CD4-positive, alpha-beta T cell treated with Interleukin-6 at 100 ng/mL for 8 hours (primary cell): Measurements from ENCODE around the gene EPHA4.
"Not testable (repeated sequence)": the region's sequence is repeated elsewhere in the genome, so short reads cannot be mapped to it uniquely, and the experiment has no call there.

Experiments used
- DNase-seq: peaks from one replicate; pipeline ENCODE4 v3.0.0-alpha.2; 2020; ENCODE audit warnings: mixed read lengths, low spot score

EPHA4 gene

GRCh38 chr2:221539246-221539645 is 32.9 kb downstream of the EPHA4 start:
- no peak for DNase-seq

- no peak for DNase-seq
These were observed 36.3 kb downstream of the EPHA4 start for GRCh38 chr2:221535824-221536223.

GRCh38 chr2:221533299-221533698 is 38.8 kb downstream of the EPHA4 start:
- no peak for DNase-seq

GRCh38 chr2:221532641-221533040 is 39.5 kb downstream of the EPHA4 start:
- DNase-seq = no peak

DNA sequence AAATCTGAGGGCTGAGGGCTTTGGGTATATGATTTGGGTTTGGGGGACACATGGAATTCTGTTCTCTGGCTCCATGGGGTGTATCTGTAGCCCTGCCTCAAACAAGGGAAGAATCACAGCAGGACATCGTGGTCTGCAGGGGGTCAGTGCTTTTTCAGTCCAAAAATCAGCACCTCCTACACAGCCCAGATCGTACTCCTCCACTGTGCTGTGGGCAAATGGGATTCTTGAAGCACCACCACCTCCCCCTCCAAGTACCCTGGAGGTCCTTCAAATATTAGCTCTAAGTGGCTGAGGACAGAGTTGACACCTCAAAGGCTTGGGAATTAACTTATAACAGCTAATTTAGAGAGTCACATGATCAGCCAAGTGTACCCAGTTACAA is 41.5 kb downstream of the EPHA4 start:
- no peak for DNase-seq

- peak; percentile 37 for DNase-seq
These were observed 42.0 kb downstream of the EPHA4 start for GRCh38 chr2:221529943-221530652.

GRCh38 chr2:221529177-221529942 is 42.7 kb downstream of the EPHA4 start:
- peak; percentile 16 for DNase-seq

GRCh38 chr2:221527776-221528309 is 44.3 kb downstream of the EPHA4 start:
- peak; percentile 64 for DNase-seq

DNA sequence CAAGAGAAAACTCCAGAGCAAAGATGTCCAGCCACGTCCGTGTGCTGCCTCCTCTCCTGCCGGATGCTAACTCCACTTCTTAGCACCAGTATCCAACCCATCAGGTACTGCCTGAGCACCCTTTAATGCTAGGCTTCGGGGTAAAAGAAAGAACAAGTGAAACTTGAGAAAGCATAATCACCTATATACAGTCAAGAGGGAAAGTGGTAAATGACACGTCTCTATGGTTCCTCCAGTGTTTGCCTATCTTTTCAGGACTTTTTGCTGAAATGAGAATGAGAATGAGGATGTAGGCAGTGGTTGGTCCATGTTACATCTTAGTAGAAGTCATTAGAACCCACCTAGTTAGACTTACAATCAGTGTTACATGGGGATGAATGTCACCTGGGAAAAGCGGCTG is 47.9 kb downstream of the EPHA4 start:
- no peak for DNase-seq

DNA sequence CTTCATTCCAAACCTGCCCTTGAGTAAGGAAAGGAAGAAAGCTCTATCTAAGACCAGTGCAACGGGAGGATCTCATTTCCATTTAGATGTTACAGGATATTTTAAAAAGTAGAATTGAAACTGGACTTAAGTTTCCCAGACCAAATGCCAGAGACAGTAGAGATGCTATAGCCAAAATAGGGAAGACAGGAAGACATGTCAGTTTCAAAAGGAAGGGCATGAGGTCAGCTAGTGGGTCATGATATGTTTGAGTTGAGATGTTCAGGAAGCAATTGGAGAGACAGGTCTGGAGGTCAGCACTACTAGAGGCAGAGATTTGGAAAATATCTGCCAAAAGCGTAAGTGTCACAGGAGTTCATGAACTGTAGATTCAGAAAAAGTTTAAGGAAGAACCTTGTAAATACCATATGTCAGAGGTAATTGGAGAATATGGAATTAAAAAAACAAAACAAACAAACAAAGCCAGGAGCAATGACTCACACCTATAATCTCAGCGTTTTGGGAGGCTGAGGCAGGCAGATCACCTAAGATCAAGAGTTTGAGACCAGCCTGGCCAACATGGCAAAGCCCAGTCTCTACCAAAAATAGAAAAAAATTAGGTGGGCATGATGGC is 50.8 kb downstream of the EPHA4 start:
- DNase-seq = no peak

DNA sequence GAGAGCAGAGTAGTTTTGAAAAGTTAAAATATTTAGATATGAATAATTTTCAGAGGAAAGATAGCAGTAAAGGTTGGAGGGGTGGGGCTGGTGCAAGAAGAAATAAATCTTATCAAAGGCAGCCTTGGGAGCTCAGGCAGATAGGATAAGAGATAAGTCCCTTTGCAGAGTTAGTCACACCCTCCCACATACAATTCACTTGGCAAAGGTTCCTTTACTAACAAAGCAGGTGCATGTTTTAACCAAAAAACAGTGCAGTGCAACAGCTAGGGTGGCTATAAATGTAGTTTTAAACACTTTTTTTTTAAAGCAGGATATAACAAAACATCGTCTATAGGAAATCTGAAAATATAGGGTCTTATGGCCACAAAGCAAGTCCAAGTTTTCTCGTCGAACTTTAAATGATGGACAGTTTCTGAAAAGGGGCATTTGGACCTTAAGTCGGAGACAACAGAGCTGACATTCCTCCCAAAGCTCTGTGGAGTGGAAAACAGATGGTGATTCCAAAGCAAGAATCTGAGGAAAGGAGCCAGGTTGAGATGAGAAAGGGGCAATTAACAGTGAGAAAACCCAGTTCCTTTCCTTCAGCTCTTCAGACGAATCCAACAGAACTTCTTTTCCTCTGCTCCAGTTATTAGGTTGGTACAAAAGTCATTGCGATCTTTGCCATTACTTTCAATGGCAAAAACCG is 53.0 kb downstream of the EPHA4 start:
- DNase-seq = peak; percentile 12

GRCh38 chr2:221518201-221518934 is 53.7 kb downstream of the EPHA4 start:
- DNase-seq = peak; percentile 67

GRCh38 chr2:221517696-221518151 is 54.4 kb downstream of the EPHA4 start:
- peak; percentile 86 for DNase-seq

GRCh38 chr2:221517146-221517695 is 54.9 kb downstream of the EPHA4 start:
- DNase-seq = peak; percentile 8

DNA sequence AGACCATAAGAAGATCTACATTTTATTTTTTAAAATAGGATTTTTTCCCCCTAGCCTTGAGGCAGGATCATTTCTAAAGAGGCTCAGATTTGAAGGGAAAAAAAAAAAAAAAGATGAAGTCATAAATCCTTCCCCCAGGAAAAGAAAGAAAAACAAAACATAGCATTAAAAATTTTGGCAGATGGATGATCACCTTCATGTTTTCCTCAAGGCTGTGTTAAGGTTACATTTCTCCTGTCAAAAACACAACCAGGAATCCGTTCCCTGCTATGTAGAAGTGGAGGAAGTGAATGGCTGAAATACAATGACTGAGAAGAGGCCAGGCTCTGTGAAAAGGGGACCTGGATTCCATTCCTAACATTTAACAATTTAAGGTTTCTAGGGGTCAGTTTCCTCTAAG is 56.2 kb downstream of the EPHA4 start:
- DNase-seq = no peak

DNA sequence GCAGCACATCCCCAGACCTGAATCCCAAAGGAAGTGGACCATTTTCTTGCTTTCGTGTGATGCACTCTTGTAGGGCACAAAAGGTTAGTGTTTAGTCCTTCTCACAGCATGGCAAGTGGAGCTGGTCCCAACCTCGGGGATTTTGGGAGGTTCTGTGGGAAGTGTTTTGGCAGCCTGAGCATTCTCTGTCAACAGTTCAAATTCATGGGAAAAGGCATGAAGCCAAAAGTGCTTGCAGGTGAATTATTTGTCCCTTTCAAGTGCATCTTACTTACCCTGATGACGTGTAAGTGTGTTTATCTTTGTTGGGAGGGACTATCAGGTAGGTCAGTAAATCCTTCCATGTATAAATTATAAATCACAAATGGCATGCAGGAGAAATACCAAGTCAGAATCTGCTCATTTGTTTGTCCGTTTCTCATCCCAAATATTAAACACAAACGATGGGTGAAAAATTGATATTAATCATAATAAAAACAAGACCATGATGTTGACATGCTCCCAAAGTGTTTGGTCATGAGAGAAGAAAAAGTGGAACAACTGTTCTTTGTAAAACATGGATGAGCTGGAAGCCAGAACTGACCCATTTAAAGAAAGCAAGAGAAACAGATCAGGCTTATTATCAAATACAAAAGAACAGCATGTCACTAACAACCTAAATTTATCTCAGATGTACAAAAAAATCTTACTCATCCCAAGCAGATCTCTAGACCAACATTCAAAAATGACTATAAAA is 57.6 kb downstream of the EPHA4 start:
- no peak for DNase-seq

- DNase-seq = no peak
These were observed 58.9 kb downstream of the EPHA4 start for GRCh38 chr2:221513232-221513631.

DNA sequence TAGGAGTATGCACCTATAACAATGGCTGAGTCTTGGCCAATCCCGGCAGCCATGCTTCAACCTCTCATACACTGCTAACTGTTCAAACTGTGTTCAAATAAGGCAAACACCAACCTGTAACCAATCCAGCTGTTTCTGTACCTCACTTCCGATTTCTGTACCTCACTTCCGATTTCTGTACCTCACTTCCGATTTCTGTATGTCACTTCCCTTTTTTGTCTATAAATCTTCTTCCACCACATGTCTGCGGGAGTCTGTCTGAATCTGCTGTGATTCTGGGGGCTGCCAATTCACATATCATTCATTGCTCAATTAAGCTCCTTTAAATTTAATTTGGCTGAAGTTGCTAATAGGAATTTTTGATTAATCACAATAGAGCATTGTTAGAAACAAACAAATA is 60.8 kb downstream of the EPHA4 start:
- DNase-seq = not testable (repeated sequence)

DNA sequence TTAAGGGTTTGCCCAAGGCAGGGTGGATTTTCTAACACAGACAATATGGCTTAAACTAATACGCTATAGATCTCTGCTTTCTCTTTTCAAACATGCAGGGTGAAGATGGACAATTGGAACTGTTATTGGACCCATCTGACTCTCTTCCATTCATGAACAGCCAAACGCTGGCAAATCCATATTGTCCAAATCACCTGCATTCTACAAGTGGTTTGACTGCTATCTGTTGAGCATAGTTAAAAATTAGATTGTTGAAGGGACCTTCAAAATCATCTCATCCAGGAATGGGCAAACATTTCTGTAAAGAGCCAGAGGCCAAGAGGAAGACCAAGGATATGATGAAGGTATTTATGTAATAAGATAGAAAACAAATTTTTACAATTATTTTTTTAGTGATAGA is 65.6 kb downstream of the EPHA4 start:
- no peak for DNase-seq

DNA sequence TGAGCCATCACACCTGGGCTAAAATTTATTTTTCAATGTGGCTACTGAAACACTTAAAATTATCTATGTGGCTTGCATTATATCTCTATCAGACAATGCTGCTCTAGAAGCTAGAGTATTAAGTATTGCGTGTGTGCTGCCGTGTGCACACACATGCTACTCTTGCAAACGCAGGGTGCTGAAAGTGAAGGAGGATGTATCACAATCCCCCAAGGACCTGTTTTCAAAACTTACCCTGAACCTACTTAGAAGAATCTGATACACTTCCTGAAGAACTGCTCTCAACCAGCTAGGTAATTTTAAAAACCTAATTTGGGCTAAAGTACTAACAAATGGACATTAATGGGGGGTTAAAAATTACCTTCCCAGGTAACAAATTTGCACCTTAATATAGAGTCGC is 66.5 kb downstream of the EPHA4 start:
- no peak for DNase-seq
